Measurements from ENCODE around the gene TSPOAP1.

GRCh38 chr17:58304750-58305486 is 23.7 kb downstream of the TSPOAP1 start:
- no peak for TF ChIP-seq POLR2A (IDR thresholded peaks at IDR 0.05)
- no peak for TF ChIP-seq CTCF (IDR thresholded peaks at IDR 0.05 in 4 of 5, conservative IDR thresholded peaks at IDR 0.05 in 1 of 5)

Measured in gastrocnemius medialis (tissue), 4 donors.